ENCODE measurements around the gene FGB.
"Not testable (repeated sequence)": the region's sequence is repeated elsewhere in the genome, so short reads cannot be mapped to it uniquely, and the experiment has no call there.

The FGB gene

GRCh38 chr4:154566639-154567204, 3.9 kb downstream of the FGB start:
- no peak for DNase-seq (ENCODE audit: low read depth)

DNA sequence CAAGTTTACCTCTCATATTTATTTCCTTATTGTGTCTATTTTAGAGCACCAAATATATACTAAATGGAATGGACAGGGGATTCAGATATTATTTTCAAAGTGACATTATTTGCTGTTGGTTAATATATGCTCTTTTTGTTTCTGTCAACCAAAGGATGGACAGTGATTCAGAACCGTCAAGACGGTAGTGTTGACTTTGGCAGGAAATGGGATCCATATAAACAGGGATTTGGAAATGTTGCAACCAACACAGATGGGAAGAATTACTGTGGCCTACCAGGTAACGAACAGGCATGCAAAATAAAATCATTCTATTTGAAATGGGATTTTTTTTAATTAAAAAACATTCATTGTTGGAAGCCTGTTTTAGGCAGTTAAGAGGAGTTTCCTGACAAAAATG, 6.2 kb downstream of the FGB start:
- no peak for DNase-seq (ENCODE audit: low read depth)

- DNase-seq (ENCODE audit: low read depth) = no peak
Measured at GRCh38 chr4:154569584-154569983, 6.8 kb downstream of the FGB start.

GRCh38 chr4:154573190-154573870, 10.5 kb downstream of the FGB start:
- no peak for DNase-seq (ENCODE audit: low read depth)

- no peak for DNase-seq (ENCODE audit: low read depth)
Measured at GRCh38 chr4:154574311-154574710, 11.5 kb downstream of the FGB start.

- no peak for DNase-seq (ENCODE audit: low read depth)
Measured at GRCh38 chr4:154577324-154577723, 14.5 kb downstream of the FGB start.

- no peak for DNase-seq (ENCODE audit: low read depth)
Measured at GRCh38 chr4:154578919-154579318, 16.1 kb downstream of the FGB start.

DNA sequence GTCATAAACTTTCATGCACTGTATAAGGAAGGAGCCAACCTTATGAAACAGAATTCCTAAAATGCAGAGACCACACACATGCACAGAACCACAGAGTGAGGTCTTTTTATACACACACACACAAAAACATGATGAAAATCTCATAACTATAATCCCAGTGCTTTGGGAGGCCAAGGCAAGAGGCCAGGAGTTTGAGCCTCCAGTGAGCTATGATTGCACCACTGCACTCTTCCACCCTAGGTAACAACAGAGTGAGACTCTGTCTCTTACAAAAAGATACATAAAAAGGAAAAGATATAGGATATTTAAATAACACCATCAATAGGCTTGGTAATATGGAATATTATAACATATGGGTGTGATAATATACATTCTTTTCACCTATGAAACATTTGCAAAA, 17.1 kb downstream of the FGB start:
- no peak for DNase-seq (ENCODE audit: low read depth)

DNA sequence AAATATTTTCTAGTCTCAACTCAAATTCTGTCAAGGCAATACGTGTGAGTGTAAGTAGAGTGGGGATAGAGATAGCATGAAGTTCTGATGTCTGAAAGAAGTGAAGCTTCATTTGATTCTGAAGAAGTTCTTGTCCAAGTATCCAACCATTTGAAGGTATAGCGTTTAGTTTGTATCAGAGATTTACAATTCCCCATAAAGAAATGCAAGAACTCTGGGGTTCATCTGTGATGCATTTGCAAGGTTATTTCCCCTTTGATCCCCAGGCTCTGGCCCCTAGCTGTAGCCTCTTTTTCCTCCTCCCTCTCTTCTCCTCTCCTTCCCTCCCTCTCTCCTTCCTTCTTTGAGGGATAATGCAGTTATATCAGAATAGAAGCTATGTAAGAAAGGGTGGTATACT, 19.9 kb downstream of the FGB start:
- DNase-seq (ENCODE audit: low read depth) = no peak

GRCh38 chr4:154583230-154583629, 20.4 kb downstream of the FGB start:
- no peak for DNase-seq (ENCODE audit: low read depth)

GRCh38 chr4:154583677-154584076, 20.9 kb downstream of the FGB start:
- DNase-seq (ENCODE audit: low read depth) = no peak

DNA sequence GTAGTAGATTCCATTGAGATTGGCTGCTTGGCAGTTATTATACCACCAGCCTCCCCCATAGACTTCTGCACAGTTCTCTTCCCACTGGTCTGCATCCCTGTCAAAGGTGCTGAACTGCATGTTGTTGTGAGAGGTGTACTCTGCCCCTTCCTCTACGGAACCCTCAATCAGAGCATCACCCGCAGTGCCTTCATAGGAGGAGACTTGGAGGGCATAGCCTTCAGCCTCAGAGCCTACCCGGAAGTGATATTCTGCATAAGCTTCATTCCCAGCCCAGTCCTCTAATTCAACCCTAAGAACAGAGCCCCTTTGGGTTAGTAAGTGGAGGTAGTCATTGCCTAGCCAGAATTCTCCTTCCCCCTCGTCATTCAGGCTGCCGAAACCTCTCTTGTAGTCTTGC, 21.4 kb downstream of the FGB start:
- DNase-seq (ENCODE audit: low read depth) = no peak

- DNase-seq (ENCODE audit: low read depth) = no peak
Measured at GRCh38 chr4:154585369-154586018, 22.7 kb downstream of the FGB start.

DNA sequence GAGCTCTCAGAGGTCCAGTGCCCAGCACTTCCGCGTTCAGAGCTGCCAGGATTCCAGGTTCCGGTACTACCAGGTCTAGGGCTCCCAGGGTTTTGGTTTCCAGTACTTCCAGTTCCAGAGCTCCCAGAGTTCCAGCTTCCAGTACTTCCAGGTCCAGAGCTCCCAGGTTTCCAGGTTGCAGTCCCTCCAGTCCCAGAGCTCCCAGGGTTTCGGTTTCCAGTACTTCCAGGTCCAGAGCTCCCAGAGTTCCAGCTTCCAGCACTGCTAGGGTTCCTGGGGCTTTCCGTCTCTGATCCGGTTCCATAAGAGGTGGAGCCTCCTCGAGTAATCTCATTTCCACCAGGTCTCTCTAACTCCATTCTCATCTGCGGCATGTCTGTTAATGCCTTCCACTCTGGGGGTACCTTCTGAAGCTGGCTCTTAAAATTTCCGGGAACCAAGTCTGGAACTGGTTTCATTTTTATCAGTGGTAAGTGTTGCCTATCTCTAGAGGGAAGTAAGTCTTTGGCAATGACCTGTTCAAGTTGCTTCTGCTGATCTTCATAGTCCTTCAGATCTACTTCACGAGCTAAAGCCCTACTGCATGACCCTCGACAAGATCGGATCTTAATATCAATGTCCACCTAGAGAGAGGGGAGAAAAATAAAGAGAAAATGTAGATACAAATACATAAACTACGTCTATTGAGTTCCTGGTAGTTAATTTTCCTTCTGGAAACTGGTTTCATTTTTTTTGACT, 23.7 kb downstream of the FGB start:
- DNase-seq (ENCODE audit: low read depth) = no peak

DNA sequence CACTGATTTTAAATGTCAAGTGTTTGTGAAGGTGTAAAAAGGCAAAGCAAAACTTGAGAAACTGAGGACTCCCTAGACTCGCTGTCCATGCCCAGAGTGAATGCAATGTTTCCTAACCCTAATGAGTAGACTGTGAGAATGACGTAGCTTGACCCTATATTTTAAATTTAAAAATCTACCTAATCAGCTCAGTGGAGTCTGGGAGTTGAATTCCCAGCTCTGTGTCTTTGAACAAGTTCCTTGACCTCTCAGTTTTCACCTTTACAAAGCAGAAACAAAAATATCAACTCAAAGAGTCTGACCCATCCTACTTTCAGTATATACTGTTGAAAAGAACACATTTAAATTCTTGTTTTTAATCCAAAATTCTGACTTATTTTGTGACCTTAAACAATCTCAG, 25.4 kb downstream of the FGB start:
- no peak for DNase-seq (ENCODE audit: low read depth)

DNA sequence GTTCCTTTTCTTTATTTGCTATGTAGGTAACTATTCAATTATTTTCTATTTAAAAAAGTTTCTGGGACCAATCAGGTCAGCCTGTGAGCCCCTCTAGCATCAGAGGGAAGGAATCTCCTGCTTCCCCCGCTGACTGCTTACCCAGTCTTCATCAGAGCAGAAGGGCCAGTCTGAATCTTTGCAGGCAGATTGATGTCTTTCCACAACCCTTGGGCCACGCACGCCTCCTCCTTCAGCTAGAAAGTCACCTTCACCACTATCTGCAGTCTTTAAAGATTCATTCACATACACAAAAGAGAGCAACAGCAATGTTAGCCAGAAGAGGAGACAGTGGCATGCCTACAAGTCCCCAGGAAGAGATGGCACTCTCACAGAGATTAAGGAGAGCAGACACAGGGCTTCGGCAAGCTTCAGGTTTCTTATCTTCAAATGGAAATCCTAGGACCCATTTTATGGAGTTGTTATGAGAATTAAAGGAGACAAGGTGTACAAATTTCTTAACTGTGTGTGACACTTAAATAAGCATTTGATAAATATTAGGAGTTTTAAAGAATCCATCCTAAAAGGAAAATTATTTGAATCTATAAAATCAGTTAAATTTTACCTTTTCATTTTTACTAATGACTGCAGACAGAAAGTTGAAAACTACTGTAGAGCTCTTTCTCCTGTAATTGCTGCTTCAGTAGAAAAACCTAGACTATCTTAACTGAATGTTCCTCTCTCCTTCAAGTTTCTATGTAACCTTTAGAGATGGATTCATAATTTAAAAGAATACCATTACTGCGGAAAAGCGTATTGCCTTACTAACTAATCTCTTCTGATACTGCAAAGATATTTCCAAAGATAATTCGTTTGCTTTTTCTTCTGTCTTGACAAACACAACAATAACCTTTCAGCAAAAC, 26.7 kb downstream of the FGB start:
- DNase-seq (ENCODE audit: low read depth) = no peak

- DNase-seq (ENCODE audit: low read depth) = no peak
Measured at GRCh38 chr4:154590329-154591006, 27.7 kb downstream of the FGB start, which contains the start of gene FGA. Gene FGA, minus strand, starts transcription at chr4:154590742. Its CDS starts 55 bp downstream, at chr4:154590687.

DNA sequence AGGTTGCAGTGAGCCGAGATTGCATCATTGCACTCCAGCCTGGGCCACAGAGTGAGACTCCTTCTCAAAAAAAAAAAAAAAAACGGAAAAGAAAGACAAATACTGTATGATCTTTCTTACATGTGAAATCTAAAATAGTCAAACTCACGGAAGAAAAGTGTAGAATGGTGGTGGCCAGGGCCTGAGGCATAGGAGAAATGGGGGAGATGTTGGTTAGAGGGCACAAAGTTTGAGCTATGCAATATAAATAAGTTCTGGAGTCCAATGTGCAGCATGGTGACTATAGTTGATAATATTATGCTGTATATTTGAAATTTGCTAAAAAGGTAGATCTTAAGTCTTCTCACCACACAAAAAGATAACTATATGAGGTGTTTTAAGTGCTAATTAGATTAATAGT, 29.1 kb downstream of the FGB start:
- DNase-seq (ENCODE audit: low read depth) = no peak

DNA sequence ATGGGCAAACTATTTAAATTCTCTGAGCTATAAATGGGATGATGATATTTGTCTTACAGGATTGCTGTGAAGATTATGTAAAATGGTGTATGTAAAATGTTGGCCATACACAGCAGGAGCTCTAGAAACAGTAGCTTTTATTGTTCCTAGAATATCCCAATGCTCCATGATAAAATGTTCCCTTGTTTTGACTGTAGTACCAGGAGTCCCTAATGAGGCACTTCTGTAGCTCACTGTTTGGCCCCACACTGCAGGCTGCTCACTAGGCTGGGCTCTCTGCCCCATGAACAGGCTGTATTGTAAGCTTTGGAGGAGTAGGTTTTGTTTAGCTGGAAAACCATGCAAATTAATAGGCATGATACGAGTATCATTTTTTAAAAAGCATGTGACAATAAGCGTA, 31.1 kb downstream of the FGB start:
- no peak for DNase-seq (ENCODE audit: low read depth)

DNA sequence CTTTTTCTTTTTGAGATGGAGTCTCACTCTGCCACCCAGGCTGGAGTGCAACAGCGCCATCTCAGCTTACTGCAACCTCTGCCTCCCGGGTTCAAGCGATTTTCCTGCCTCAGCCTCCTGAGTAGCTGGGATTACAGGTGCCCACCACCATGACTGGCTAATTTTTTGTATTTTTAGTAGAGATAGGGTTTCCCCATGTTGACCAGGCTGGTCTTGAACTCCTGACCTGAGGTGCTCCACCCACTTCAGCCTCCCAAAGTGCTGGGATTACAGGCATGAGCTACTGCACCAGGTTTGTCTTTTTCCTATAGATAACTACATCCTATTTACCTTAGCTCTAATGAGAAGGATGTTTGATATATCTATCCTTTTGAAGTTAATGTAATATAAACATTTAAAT, 31.5 kb downstream of the FGB start:
- not testable (repeated sequence) for DNase-seq (ENCODE audit: low read depth)

DNA sequence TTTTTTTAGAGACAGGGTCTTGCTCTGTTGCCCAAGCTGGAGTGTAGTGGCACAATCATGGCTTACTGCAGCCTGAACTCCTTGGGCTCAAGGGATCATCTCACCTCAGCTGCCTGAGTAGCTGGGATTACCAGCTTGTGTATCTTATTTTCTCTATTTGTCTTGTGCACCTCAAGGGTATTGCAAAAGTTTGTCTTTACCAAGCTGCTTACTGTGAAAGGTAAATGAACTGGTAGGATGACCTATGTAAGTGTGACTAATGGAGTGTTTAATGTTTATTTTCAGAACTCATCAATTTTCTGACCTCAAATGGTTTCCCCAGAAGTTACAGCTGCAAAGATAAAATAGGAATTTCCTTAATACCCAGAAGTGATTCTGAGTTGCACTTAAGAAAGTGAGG, 33.0 kb downstream of the FGB start:
- DNase-seq (ENCODE audit: low read depth) = no peak

Measured in fibroblast of gingiva (primary cell).